SU-DHL-6 (cell line): Measurements from ENCODE around the gene TMEM11.

ENCODE experiments used
- H2AFZ ChIP-seq: fragments of 200-600 bp; sonication (generic); 2 replicates; pipeline ENCODE4 v1.6.1; 2014; ENCODE audit warnings: low read depth, mild to moderate bottlenecking, moderate library complexity, mixed read lengths, antibody characterized with exemption, low read length; ENCODE audit not compliant: severe bottlenecking
- H3F3A ChIP-seq: fragments of 200-600 bp; shearing (Covaris generic); 2 replicates; pipeline ENCODE4 v1.6.0; 2016; ENCODE audit warnings: antibody characterized with exemption, mild to moderate bottlenecking; ENCODE audit not compliant: insufficient read depth
- H3K27ac ChIP-seq: fragments of 200-600 bp; sonication (generic); 2 replicates; pipeline ENCODE4 v1.5.1; 2016; ENCODE audit warnings: low read depth, mild to moderate bottlenecking, low read length, moderate library complexity, mixed read lengths
- H3K27me3 ChIP-seq: fragments of 200-600 bp; sonication (generic), shearing (Covaris generic); 2 replicates; pipeline ENCODE4 v1.6.0; 2014; ENCODE audit warnings: mild to moderate bottlenecking, low read length
- H3K36me3 ChIP-seq: fragments of 200-600 bp; sonication (generic); 2 replicates; pipeline ENCODE4 v1.6.1; 2014; ENCODE audit warnings: mild to moderate bottlenecking, low read length, mixed read lengths
- H3K4me2 ChIP-seq: fragments of 300-600, 200-600 bp; shearing (Covaris generic), sonication (generic); 2 replicates; pipeline ENCODE4 v1.6.0; 2014; ENCODE audit warnings: low read length, low read depth, mild to moderate bottlenecking; ENCODE audit not compliant: poor library complexity, severe bottlenecking
- H3K4me3 ChIP-seq: fragments of 200-600 bp; sonication (generic); 2 replicates; pipeline ENCODE4 v1.5.1; 2014; ENCODE audit warnings: antibody characterized with exemption, low read length, mild to moderate bottlenecking, mixed read lengths; ENCODE audit not compliant: insufficient read depth, poor library complexity, severe bottlenecking
- H3K79me2 ChIP-seq: fragments of 200-600 bp; sonication (generic); 2 replicates; pipeline ENCODE4 v1.6.1; 2014; ENCODE audit warnings: mild to moderate bottlenecking, low read length, moderate library complexity; ENCODE audit not compliant: insufficient read depth
- H3K9ac ChIP-seq: fragments of 200-600 bp; sonication (generic); 2 replicates; pipeline ENCODE4 v1.7.0; 2014; ENCODE audit warnings: mild to moderate bottlenecking, low read length
- H3K9me2 ChIP-seq: fragments of 200-600 bp; sonication (generic); replicated peaks from 2 replicates; pipeline ENCODE4 v1.6.1; 2014; ENCODE audit warnings: low read length; ENCODE audit not compliant: insufficient read depth
- H3K9me3 ChIP-seq: fragments of 200-600 bp; sonication (generic); 2 replicates; pipeline ENCODE4 v1.6.1; 2014; ENCODE audit warnings: low read length, mixed read lengths; ENCODE audit not compliant: insufficient read depth
- H4K20me1 ChIP-seq: fragments of 200-600 bp; sonication (generic); 2 replicates; pipeline ENCODE4 v1.6.1; 2014; ENCODE audit warnings: low read depth, mild to moderate bottlenecking, antibody characterized with exemption, low read length, moderate library complexity, mixed read lengths
- CTCF ChIP-seq: fragments of 200-600 bp; sonication (generic); IDR thresholded peaks from one replicate; pipeline ENCODE4 v1.5.1; 2017; ENCODE audit warnings: antibody characterized with exemption, mild to moderate bottlenecking, low read length, moderate library complexity; ENCODE audit not compliant: insufficient read depth, poor library complexity, severe bottlenecking
- EZH2phosphoT487 ChIP-seq: fragments of 200-600 bp; sonication (generic), shearing (Covaris generic); conservative IDR thresholded peaks from 2 replicates; pipeline ENCODE4 v1.6.1; 2018; ENCODE audit warnings: mild to moderate bottlenecking, antibody characterized with exemption, low read length, moderate library complexity, mixed read lengths

Gene TMEM11

GRCh38 chr17:21186399-21187187 is 27.4 kb downstream of the TMEM11 start:
- no peaks in the 10 kb centered on the region for H3K27me3 ChIP-seq
- H3F3A ChIP-seq = no peaks in the 10 kb centered on the region
- H3K9me2 ChIP-seq = no peaks in the 10 kb centered on the region
- no peaks in the 10 kb centered on the region for H3K9me3 ChIP-seq
- no peaks in the 10 kb centered on the region for H3K36me3 ChIP-seq
- no peak overlapping the region for H3K27ac ChIP-seq
- H2AFZ ChIP-seq = no peak overlapping the region
- H3K9ac ChIP-seq = no peak overlapping the region
- H3K4me3 ChIP-seq = no peak overlapping the region
- no peak overlapping the region for H3K4me2 ChIP-seq
- H4K20me1 ChIP-seq = no peaks in the 10 kb centered on the region
- H3K79me2 ChIP-seq = no peaks in the 10 kb centered on the region
- TF ChIP-seq EZH2phosphoT487 (no peak), CTCF (no peak)

- Histone ChIP-seq H3K27me3 (no peaks in the 10 kb centered on the region), H3K9me2 (no peaks in the 10 kb centered on the region)
Observed at GRCh38 chr17:21185061-21185460, 28.9 kb downstream of the TMEM11 start.

GRCh38 chr17:21184570-21184969 is 29.4 kb downstream of the TMEM11 start:
- no peak overlapping the region for H3K27ac ChIP-seq
- no peaks in the 10 kb centered on the region for H4K20me1 ChIP-seq
- no peak overlapping the region for H2AFZ ChIP-seq
- no peaks in the 10 kb centered on the region for H3K9me2 ChIP-seq
- no peak overlapping the region for H3K4me3 ChIP-seq
- no peak overlapping the region for H3K9ac ChIP-seq
- no peaks in the 10 kb centered on the region for H3K79me2 ChIP-seq
- H3K4me2 ChIP-seq = no peak overlapping the region
- no peaks in the 10 kb centered on the region for H3K9me3 ChIP-seq
- H3F3A ChIP-seq = no peaks in the 10 kb centered on the region
- no peaks in the 10 kb centered on the region for H3K36me3 ChIP-seq
- TF ChIP-seq CTCF (no peak), EZH2phosphoT487 (no peak)
- no peaks in the 10 kb centered on the region for H3K27me3 ChIP-seq

More at GRCh38 chr17:21185061-21185460, 28.9 kb downstream of the TMEM11 start:
- Histone ChIP-seq H3K79me2 (no peaks in the 10 kb centered on the region), H3K27ac (no peak overlapping the region), H3K4me3 (no peak overlapping the region), H3K36me3 (no peaks in the 10 kb centered on the region), H4K20me1 (no peaks in the 10 kb centered on the region), H3K9me3 (no peaks in the 10 kb centered on the region), H3F3A (no peaks in the 10 kb centered on the region), H3K9ac (no peak overlapping the region), H2AFZ (no peak overlapping the region), H3K4me2 (no peak overlapping the region)
- TF ChIP-seq CTCF (no peak), EZH2phosphoT487 (no peak)
